Activated CD4-positive, alpha-beta T cell treated with anti-CD3 and anti-CD28 coated beads, Interleukin-2, amount 50 U/mL, for 24 hours (primary cell): Measurements from ENCODE around the gene ZNF426.
A peak's percentile ranks its signal among the peaks of the same experiment; 100 is the strongest.
"Not testable (repeated sequence)": the region's sequence is repeated elsewhere in the genome, so short reads cannot be mapped to it uniquely, and the experiment has no call there.

Experiments
- DNase-seq, 2 donors: peaks; one replicate each; pipeline ENCODE4 v3.0.0-alpha.2; 2020; ENCODE audit warnings: low read depth in 1 of 2, low spot score in 1 of 2

ZNF426 gene

DNA sequence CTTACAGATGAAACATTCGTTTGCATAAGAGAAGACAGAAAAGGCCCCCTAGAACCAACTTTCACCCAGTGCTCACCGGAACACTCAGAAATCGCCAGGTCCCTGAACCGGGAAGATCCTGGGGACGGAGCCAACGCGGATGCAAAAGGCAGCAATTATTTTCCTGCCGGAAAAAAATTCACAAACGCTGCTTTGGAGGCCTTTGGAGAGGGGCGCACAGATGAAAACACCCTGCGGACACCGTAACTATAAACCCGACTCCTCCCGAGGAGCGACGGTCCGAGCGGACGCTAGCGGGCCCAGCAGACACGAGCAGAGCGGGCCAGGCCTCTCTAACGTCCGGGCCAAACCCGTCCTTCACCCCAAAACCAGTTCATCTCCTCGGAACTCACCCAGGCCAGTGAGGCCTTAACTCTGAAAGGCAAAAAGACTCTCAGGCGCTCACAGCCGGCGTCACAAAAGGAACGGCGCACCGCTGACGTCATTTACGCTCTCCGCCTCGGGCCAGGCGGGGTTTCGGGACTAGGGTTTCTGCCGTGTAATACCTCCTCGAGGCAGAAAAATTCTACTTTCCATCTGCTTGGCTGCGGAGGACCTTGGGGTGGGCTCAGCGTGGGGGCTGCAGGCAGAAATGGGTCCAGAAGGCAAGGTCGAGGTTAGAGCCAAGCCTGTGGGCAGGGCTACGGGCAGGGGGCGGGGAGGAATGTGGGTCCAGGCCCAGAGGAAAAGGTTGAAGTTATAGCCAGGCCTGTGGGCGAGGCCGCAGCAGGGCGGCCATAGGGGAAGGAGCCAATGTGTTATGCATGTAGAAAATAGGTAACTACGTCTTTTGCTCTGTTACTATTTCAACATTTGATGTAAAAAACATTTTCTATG is at the start of gene ZNF426:
Gene ZNF426 (minus strand): TSS at position 463 of the 876 bp plus-strand sequence. CDS start 2,413 bp downstream, outside the sequence.
- DNase-seq: peak; percentile 80 to 81

DNA sequence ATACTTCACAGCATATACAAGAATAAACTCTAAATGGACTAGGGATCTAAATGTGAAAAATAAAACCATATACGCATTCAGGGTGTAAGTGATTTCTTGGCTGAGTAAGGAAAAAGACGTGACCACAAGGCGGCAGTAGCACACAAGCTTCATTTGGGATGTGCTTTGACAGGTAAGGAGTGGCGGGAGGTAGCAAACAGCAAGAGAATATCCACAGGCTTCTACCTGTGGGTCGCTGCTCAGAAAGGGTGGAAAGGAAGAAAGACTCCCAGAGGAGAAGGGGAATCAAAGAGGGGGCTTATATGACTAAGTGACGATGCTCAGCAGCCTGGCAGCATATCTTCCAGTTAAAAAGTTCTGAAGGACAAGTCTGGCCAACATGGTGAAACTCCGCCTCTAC is 48.3 kb upstream of the ZNF426 start:
- peak; percentile 51 to 72 for DNase-seq

DNA sequence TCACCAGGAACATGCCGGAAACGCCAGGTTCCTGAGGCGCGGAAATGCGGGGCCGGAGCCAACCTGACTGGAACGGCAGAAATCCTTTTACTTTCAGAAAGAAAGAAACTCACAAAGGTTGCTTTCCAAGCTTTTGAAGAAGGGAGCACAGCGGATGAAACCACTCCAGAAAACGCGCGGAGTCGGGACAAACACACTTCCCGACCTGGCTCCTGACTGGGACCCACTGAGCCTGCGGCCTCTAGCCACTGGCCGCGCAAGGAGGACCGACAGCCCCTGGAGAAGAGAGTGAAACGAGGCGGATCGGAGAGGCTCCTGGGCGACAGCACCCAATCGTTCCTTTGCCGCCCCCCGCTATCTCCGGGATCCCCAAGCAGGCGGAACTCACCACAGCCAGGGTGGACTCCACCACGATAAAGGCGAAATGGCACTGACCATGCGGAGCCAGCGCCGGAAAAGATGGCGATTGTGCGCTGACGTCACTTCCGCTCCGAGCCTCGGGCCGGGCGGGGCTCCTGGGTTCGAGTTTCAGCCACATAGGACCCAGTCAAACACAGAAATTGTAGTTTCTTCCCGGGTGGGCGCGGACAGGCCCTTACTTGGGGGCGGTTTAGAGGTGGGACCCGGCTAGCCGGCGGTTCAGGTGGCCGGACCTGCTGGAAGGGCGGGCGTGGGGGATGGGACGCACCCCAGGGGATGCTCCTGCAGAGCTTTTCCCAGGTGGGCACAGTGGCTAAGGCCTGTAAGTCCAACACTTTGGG is 45.8 kb upstream of the ZNF426 start, which contains the start of gene ZNF121:
Gene ZNF121 (minus strand): TSS at position 432 of the 761 bp plus-strand sequence. CDS start 16,407 bp downstream, outside the sequence.
- peak; percentile 77 to 80 for DNase-seq

DNA sequence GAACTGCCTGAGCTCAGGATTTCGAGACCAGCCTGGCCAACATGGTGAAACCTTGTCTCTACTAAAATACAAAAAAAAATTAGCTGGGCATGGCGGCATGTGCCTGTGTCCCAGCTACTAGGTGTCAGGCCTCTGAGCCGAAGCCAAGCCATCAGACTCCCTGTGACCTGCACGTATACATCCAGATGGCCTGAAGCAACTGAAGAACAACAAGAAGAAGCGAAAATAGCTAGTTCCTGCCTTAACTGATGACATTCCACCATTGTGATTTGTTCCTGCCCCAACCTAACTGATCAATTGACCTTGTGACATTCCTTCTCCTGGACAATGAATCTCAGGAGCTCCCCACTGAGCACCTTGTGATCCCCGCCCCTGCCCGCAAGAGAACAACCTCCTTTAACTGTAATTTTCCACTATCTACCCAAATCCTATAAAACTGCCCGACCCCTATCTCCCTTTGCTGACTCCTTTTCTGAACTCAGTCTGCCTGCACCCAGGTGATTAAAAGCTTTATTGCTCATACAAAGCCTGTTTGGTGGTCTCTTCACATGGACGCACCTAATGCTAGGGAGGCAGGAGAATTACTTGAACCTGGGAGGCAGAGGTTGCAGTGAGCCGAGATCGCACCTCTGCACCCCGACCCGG is 43.8 kb upstream of the ZNF426 start:
- not testable (repeated sequence) for DNase-seq

DNA sequence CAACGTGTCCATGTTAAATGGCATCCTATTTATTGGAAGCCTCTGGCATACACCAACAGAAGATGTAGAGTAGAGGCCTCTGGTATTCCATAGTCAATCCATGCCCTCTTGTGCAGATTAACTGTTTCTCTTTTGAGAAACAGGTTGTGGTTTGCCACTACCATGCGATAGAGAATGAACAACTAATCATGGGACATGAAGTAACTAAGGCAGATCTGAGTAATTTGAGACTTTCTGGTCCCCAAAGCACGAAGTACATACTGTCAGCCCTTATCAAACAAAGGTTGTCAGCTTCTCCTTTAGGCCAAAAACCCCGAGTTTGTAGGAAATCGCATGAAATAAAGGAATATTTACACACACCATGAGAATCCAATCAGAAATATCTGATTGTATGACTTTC is 42.3 kb upstream of the ZNF426 start:
- no peak for DNase-seq

DNA sequence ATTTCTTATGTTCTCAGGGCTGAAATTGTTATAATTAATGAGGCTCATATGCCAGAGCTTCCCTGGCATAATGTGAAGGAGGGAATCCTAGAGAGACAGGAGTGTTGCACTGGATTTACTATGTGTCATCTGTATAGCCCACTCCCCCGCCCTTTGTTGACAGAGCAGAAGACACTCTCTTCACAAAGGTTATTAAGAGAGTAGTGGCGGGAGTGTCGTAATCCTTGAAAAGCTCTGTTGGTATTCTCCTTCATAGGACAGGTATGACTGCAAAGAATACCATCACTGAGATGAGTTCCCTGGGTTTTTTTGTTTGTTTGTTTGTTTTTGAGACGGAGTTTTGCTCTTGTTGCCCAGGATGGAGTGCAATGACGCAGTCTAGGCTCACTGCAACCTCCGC is 31.8 kb upstream of the ZNF426 start:
- DNase-seq: no peak

DNA sequence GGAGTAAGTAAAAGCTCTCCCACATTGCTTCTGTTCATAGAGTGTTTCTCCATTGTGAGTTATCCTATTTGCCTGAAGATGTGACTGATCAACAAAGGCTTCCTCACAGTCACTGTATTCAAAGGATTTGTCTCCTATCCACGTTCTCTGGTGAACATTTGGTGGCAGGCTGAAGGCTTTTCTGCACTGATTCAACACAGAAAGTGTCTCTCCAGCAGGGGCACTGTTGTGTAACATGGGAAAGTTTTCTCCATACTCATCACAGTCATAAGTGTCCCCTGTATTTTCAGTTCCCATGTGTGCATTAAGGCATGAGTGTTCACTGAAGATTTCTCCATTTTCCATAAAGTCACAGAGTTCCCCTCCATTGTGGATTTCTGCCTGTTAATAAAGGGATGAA is 28.3 kb upstream of the ZNF426 start:
- no peak for DNase-seq

DNA sequence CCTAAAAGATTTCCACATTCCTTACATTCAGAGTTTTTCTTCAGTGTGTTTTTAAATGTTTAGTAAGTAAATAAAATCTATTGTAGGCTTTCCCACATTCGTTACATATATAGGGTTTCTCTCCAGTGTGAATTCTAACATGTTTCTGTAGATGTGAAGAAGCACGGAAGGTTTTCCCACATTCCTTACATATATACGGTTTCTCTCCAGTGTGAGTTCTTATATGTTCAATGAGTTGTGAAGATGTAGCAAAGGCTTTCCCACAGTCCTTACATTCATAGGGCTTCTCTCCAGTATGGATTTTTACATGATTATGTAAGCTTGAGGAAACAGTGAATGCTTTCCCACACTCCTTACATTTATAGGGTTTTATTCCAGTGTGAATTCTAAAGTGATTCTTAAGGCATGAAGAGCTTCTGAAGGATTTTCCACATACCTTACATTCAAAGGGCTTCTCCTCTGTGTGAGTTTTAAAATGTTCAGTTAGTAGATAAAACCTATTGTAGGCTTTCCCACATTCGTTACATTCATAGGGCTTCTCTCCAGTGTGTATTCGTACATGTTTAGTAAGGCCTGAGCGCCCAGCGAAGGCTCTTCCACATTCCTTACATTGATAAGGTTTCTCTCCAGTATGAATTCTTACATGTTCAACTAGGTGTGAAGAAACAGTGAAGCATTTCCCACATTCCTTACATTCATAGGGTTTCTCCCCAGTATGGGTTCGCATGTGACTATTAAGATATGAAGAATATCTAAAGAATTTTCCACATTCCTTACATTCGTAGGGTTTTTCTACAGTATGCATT is 27.7 kb upstream of the ZNF426 start:
- no peak for DNase-seq

DNA sequence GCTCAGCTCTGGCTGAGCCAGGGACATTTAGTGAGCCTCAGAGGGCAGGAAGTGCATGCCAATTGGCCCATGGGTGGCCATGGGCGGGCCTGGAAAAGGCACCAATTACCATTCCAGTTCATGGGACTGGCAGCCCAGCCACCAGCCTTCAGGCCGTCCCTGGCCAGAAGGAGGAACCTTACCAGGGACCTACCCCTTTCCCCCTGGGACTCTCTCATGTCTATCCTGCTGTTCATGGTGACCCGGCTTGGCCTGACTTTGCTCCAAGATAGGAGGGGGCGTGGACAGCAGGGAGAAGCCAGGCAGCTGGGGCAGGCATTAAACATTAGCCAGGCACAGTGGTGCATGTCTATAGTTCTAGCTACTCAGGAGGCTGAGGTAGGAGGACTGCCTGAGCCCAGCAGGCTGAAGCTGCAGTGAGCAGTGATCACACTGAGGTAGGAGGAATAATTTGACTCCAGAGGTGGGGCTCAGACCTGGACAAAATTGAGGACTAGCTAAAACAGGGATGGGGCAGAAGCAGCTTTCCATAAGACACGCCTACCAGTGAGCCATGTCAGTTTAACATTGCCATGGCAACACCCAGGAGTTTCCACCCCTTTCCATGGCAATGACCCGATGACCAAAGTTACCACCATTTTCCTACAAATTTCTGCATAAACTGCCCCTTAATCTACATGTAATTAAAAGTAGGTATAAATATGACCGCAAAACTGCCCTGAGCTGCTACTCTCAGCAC is 14.3 kb upstream of the ZNF426 start:
- no peak for DNase-seq

DNA sequence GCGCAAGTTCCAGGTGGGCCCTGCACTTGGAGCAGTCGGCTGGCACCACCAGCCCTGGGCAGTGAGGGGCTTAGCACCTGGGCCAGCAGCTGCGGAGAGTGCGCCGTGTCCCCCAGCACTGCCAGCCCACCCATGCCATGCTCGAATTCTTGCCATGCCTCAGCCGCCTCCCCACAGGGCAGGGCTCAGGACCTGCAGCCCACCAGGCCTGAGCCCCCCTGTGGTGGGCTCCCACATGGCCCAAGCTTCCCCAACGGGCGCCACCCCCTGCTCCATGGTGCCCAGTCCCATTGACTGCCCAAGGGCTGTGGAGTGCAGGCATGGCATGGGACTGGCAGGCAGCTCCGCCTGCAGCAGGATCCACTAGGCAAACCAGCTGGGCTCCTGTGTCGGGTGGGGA is 9.4 kb upstream of the ZNF426 start:
- no peak for DNase-seq

DNA sequence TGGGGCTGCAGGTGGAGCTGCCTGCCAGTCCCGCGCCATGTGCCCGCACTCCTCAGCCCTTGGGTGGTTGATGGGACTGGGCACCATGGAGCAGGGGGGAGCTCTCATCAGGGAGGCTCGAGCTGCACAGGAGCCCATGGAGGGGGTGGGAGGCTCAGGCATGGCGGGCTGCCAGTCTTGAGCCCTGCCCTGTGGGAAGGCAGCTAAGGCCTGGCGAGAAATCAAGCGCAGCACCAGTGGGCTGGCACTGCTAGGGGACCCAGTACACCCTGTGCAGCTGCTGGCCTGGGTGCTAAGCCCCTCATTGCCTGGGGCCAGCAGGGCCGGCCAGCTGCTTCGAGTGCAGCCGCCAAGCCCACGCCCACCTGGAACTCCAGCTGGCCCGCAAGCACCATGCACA is 2.8 kb upstream of the ZNF426 start:
- DNase-seq: not testable (repeated sequence)

DNA sequence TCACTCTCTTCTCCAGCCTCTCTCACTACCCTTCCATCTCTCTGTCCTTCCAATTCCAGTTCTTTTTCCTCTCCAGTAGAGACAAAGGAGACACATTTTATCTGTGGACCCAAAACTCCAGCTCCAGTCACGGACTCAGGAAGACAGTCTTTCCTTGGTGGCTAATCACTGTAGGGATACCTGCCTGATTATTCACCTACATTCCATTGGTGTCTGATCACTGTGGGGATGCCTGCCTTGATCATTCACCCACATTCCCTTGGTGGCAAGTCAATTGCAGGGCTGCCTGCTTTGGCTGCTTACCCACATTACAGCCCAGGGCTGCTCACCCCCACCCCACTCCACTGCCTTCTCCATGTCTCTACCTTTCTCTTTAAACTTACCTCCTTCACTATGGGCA is 1.5 kb upstream of the ZNF426 start:
- DNase-seq: not testable (repeated sequence)

DNA sequence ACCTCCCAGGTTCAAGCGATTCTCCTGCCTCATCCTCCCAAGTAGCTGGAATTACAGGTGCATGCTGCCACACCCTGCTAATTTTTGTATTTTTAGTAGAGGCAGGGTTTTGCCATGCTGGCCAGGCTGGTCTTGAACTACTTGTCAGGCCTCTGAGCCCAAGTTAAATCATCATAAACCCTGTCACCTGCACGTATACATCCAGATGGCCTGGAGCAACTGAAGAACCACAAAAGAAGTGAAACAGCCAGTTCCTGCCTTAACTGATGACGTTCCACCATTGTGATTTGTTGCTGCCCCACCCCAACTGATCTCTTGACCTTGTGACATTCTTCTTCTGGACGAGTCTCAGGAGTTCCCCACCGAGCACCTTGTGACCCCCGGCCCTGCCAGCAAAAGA is 756 bp upstream of the ZNF426 start:
- not testable (repeated sequence) for DNase-seq

DNA sequence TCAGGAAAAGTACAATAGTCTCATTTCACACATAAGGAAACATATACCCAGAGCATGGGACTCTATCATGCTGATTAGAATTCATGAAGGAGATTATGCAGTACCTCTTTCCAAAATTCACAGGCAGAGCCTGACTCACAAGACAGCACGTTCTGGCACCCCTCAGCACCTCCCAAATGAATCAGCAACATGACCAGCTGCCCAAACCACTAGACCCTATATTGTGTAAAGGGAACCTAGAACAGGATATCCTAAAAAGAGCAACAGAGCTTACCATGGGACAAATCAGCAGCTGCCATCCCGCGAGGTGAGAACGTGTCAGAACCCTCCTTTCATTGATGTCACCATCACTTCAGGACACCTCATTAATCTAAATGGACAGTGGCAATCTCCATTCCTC is 2.5 kb downstream of the ZNF426 start:
- DNase-seq: no peak

DNA sequence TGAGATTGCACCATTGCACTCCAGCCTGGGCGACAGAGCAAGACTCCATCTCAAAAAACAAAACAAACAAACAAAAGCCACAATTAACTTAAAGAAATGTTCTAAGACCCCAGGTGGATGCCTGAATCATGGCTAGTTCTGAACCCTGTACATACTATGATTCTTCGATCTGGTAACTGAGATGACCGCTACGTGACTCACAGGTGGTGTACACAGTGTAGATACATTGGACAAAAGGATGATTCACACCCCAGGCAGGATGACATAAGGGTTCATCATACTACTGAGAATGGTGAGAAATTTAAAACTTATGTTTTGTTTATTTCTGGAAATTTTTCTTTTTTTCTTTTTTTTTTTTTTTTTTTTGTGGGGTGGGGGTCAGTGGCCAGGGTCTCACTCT is 6.5 kb downstream of the ZNF426 start:
- DNase-seq: no peak

DNA sequence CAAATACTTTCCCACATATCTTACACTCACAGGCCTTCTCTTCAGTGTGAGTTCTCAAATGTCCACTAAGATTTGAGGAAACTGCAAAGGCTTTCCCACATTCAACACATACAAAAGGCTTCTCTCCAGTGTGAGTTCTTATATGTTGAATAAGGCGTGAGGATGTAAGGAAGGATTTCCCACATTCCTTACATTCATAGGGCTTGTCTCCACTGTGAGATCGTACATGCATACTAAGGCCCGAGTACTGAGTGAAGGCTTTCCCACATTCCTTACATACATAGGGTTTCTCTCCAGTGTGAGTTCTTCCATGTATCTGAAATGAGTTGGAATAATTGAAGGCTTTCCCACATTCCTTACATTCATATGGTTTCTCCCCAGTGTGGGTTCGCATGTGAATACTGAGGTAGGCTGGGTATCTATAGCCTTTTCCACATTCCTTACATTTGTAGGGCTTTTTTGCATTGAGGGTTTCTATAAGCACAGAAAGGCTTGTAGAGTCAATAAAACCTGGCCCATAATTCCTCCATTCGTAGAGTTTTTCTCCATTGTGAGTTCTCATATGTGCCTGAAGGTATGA is 9.6 kb downstream of the ZNF426 start:
- DNase-seq: no peak

DNA sequence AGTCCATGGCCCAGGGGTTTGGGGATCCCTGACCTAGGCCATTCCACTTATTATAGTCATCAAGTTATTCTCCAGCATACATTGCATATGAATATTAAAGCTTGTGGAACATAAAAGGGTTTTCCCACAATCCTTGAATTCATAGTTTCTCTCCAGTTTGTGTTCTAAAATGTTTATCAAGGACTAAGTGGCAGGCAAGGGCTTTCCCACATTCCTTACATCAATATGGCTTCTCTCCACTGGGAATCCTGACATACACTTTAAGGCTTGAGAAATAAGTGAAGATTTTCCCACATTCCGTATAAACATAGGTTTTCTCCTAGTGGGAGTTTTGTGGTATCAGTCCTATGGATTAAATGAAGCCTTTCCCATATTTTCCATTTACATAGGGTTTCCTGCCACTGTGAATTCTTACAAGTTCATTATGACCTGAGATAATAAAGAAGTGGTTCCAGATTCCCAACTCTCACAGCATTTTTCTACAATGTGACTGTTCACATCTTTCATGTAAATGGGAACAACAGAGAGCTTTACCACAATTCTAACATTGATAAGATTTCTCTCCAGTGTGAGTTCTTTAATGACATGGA is 14.5 kb downstream of the ZNF426 start:
- no peak for DNase-seq

DNA sequence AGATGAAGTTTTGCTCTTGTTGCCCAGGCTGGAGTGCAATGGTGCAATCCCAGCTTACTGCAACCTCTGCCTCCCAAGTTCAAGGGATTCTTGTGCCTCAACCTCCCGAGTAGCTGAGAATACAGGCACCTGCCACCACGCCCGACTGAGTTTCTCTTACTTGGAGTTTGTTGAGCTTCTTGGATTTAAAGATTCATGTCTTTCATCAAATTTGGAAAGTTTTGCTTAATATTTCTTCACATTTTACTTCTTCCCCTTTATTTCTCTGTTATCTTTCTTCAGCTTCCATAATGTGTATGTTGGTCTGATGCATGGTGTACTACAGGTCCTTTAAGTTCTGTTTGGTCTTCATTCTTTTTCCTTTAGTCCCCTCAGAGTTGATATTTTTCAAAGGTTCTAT is 31.2 kb downstream of the ZNF426 start:
- no peak for DNase-seq

DNA sequence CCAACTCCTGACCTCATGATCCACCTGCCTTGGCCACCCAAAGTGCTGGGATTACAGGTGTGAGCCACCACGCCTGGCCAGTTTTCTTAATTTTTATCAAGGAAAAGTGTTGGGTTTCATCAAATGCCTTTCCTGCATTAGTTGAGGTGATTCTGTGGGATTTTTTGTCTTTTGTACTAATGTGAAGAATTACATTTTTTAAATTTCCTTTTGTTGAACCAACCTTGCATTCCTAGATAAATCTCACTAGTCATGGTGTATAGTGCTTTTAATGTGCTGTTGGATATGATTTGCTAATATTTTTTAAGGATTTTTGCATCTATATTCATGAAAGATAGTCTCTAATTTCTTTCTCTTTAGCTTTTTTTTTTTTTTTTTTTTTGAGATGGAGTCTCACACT is 37.6 kb downstream of the ZNF426 start:
- no peak for DNase-seq
